Kidney epithelial cell (primary cell): ENCODE measurements around the gene FGD5. TPM values are rescaled to one million over a fixed set of nuclear protein-coding genes. Genes with fewer than 3 reads are reported as not detected.
A peak's percentile ranks its signal among the peaks of the same experiment; 100 is the strongest.

Experiments used
- DNase-seq: peaks from one replicate; pipeline ENCODE4 v3.0.0-alpha.2; 2010; ENCODE audit warnings: low read depth
- H3K27me3 ChIP-seq: 2 replicates; pipeline ENCODE4 v1.6.0; 2011; ENCODE audit warnings: low read length; ENCODE audit not compliant: control insufficient read depth, insufficient read depth
- H3K36me3 ChIP-seq: 2 replicates; pipeline ENCODE4 v1.5.1; 2011; ENCODE audit warnings: low read length; ENCODE audit not compliant: control insufficient read depth, insufficient read depth
- H3K4me3 ChIP-seq: 2 replicates; pipeline ENCODE4 v1.5.1; 2011; ENCODE audit warnings: low read depth, mild to moderate bottlenecking, control low read depth, low read length
- CTCF ChIP-seq: IDR thresholded peaks from 2 replicates; pipeline ENCODE4 v1.5.1; 2011; ENCODE audit warnings: mild to moderate bottlenecking, moderate library complexity, low read length, control low read depth, inconsistent platforms; ENCODE audit not compliant: insufficient read depth, poor library complexity, severe bottlenecking
- total RNA-seq: library from RNA; depleted of rRNA; stranded (reverse); fragments of >200 nt; gene quantifications from 2 replicates; pipeline ENCODE4 v1.2.3, GENCODE V29; 2015

The FGD5 gene
- total RNA-seq, 1 donor from 2014 or later = 1.4 TPM

DNA sequence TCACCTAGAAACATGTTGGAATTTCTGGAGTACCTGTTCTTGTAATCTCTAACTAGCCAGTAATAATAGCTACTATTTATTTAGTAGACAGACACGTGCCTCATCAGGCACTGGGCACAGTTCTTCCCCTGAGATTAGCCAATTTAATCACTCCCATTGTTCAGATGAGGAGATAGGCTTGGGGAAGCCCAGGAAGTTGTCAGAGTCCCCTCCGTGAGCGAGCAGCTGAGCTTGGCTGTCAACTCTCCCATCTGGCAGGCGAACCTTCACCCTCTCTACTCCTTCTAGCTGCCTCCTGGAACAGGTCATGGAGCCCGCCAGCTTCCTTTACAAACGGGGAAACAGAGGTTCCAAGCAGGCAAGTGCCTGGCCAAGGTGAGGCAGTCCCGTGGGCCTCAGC lies 31.1 kb upstream of the FGD5 start:
- TF ChIP-seq CTCF = no peak
- DNase-seq = no peak
- no peaks in the 10 kb centered on the region for H3K36me3 ChIP-seq
- peaks cover 9% of the 10 kb centered on the region for H3K27me3 ChIP-seq
- H3K4me3 ChIP-seq = no peak overlapping the region

DNA sequence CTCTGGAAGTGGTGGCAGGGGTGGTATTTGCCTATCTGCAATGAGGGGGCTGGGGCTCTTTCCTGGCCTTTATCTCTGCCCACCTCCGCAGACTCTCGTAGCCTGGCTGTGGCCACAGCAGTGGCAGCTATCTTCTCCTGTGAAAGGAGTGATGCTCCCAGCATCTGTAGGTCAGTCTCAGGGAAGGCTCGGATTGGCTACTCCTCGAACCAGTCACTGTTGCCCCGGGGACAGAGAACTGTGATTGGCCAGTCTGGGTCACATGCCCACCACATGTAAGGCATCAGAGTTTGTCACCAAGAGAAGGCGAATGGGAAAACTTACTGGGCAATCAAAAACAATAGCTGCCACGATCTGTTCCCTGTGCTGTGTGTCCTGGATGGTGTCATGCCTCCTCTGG lies 30.1 kb upstream of the FGD5 start:
- no peak for DNase-seq
- TF ChIP-seq CTCF = no peak
- Histone ChIP-seq H3K36me3 (no peaks in the 10 kb centered on the region), H3K4me3 (no peak overlapping the region), H3K27me3 (peaks cover 12% of the 10 kb centered on the region)

GRCh38 chr3:14789221-14789620 lies 29.5 kb upstream of the FGD5 start:
- no peak for DNase-seq
- no peak overlapping the region for H3K4me3 ChIP-seq
- peaks cover 13% of the 10 kb centered on the region for H3K27me3 ChIP-seq
- TF ChIP-seq CTCF = no peak
- H3K36me3 ChIP-seq = no peaks in the 10 kb centered on the region

GRCh38 chr3:14789640-14790285 lies 29.0 kb upstream of the FGD5 start:
- no peak for TF ChIP-seq CTCF
- no peaks in the 10 kb centered on the region for H3K36me3 ChIP-seq
- no peak overlapping the region for H3K4me3 ChIP-seq
- peaks cover 16% of the 10 kb centered on the region for H3K27me3 ChIP-seq
- DNase-seq = no peak

DNA sequence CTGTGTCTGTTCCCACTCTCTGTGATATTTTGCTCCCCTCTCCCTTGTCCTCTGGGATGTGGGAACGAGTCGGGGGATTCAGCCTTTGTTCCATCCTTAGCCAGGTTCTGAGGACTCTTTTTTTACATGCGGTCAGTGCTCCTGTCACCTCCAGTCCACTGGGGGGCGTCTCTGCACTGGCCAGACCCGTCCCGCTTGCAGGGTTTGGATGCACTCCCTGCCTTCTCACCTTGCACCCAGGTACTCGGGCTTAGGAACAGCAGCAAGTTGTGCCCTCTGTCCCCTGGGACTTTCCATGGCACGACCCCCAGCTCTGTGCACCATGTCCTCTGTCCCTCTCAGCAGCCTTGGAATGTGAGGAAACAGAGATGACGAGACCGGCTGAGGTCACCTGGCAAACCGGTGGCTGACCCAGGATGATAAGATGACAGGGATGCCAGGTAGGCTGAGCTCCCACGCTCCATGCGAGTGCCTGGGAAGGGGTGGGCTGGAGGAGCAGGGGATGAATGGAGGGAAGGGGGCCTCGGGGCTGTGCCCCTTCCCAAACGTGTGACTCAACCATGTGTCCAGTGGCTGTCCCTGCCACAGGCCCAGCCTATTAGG lies 27.3 kb upstream of the FGD5 start:
- H3K4me3 ChIP-seq = no peak overlapping the region
- peaks cover 17% of the 10 kb centered on the region for H3K27me3 ChIP-seq
- TF ChIP-seq CTCF = peak; percentile 83
- H3K36me3 ChIP-seq = no peaks in the 10 kb centered on the region
- no peak for DNase-seq

- no peak for DNase-seq
- no peak for TF ChIP-seq CTCF
- Histone ChIP-seq H3K36me3 (no peaks in the 10 kb centered on the region), H3K4me3 (no peak overlapping the region), H3K27me3 (peaks cover 24% of the 10 kb centered on the region)
Measured at GRCh38 chr3:14792691-14793121, 26.1 kb upstream of the FGD5 start.
